Liver (tissue), 3 donors: ENCODE results near the gene PMFBP1.

Experiments
- EGR1 ChIP-seq, 2 donors: IDR thresholded peaks; 2 replicates each; pipeline ENCODE4 v1.6.1; 2016 to 2018; ENCODE audit warnings: antibody characterized with exemption in 2 of 2, low read depth in 2 of 2
- FOXA1 ChIP-seq: IDR thresholded peaks from 2 replicates; pipeline ENCODE4 v1.6.1; 2016; ENCODE audit warnings: antibody characterized with exemption
- GABPA ChIP-seq, 2 donors: IDR thresholded peaks in 1 of 2; conservative IDR thresholded peaks in 1 of 2; 2 replicates each; pipeline ENCODE4 v1.6.1; 2016; ENCODE audit warnings: antibody characterized with exemption in 2 of 2, mild to moderate bottlenecking in 1 of 2, moderate library complexity in 1 of 2
- HNF4G ChIP-seq: IDR thresholded peaks from 2 replicates; pipeline ENCODE4 v1.6.1; 2016; ENCODE audit warnings: antibody characterized with exemption
- RAD21 ChIP-seq, 2 donors: IDR thresholded peaks; 2 replicates each; pipeline ENCODE4 v1.6.1; 2016; ENCODE audit warnings: antibody characterized with exemption in 2 of 2, mild to moderate bottlenecking in 2 of 2
- SP1 ChIP-seq: IDR thresholded peaks from 2 replicates; pipeline ENCODE4 v1.6.1; 2018; ENCODE audit warnings: antibody characterized with exemption, mild to moderate bottlenecking
- TAF1 ChIP-seq: conservative IDR thresholded peaks from 2 replicates; pipeline ENCODE4 v1.6.1; 2016; ENCODE audit warnings: antibody characterized with exemption, mild to moderate bottlenecking
- YY1 ChIP-seq: IDR thresholded peaks from 2 replicates; pipeline ENCODE4 v1.6.1; 2016; ENCODE audit warnings: antibody characterized with exemption, mild to moderate bottlenecking
- TF ChIP-seq, protein P1 (sequence below): IDR thresholded peaks from 2 replicates; pipeline ENCODE4 v1.6.1; 2016; ENCODE audit warnings: antibody characterized with exemption
- TF ChIP-seq, protein P2 (sequence below): IDR thresholded peaks from 2 replicates; pipeline ENCODE4 v1.6.1; 2016; ENCODE audit warnings: antibody characterized with exemption, mild to moderate bottlenecking
- TF ChIP-seq, protein P3 (sequence below): fragments of 150-350 bp; IDR thresholded peaks from 2 replicates; pipeline ENCODE4 v1.5.1; 2017; ENCODE audit warnings: improper control_type of control experiment, low read depth, low read length; ENCODE audit not compliant: missing input control
- TF ChIP-seq, protein P4 (sequence below): IDR thresholded peaks from 2 replicates; pipeline ENCODE4 v1.6.1; 2016; ENCODE audit warnings: antibody characterized with exemption
- donor health status: healthy.
- donor health status: healthy.

DNA sequence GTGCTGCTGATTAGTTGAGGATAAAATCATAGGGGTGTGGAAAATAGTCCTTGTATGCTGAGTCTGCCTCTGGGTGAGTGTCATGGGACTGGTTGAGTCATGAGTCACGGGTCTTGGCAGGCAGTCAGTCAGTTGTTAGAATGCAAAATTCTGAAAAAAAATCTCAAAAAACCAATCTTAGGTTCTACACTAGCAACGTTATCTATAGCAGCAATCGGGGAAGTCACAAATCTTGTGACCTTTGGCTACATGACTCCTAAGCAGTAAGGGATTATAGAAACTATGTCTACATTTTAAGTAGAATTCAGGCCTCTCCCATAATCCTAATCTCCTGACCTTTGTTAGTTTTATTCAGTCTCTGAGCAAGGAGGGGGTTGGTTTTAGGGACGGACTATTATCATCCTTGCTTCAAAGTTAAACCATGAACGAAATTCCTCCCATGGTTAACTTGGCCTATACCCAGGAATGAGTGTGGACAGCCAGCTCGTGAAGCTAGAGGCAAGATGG is 18.0 kb upstream of the PMFBP1 start:
- TF ChIP-seq, protein P1, sequence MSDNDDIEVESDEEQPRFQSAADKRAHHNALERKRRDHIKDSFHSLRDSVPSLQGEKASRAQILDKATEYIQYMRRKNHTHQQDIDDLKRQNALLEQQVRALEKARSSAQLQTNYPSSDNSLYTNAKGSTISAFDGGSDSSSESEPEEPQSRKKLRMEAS = no peak
- TF ChIP-seq, protein P2, sequence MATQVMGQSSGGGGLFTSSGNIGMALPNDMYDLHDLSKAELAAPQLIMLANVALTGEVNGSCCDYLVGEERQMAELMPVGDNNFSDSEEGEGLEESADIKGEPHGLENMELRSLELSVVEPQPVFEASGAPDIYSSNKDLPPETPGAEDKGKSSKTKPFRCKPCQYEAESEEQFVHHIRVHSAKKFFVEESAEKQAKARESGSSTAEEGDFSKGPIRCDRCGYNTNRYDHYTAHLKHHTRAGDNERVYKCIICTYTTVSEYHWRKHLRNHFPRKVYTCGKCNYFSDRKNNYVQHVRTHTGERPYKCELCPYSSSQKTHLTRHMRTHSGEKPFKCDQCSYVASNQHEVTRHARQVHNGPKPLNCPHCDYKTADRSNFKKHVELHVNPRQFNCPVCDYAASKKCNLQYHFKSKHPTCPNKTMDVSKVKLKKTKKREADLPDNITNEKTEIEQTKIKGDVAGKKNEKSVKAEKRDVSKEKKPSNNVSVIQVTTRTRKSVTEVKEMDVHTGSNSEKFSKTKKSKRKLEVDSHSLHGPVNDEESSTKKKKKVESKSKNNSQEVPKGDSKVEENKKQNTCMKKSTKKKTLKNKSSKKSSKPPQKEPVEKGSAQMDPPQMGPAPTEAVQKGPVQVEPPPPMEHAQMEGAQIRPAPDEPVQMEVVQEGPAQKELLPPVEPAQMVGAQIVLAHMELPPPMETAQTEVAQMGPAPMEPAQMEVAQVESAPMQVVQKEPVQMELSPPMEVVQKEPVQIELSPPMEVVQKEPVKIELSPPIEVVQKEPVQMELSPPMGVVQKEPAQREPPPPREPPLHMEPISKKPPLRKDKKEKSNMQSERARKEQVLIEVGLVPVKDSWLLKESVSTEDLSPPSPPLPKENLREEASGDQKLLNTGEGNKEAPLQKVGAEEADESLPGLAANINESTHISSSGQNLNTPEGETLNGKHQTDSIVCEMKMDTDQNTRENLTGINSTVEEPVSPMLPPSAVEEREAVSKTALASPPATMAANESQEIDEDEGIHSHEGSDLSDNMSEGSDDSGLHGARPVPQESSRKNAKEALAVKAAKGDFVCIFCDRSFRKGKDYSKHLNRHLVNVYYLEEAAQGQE = no peak
- TF ChIP-seq, protein P3, sequence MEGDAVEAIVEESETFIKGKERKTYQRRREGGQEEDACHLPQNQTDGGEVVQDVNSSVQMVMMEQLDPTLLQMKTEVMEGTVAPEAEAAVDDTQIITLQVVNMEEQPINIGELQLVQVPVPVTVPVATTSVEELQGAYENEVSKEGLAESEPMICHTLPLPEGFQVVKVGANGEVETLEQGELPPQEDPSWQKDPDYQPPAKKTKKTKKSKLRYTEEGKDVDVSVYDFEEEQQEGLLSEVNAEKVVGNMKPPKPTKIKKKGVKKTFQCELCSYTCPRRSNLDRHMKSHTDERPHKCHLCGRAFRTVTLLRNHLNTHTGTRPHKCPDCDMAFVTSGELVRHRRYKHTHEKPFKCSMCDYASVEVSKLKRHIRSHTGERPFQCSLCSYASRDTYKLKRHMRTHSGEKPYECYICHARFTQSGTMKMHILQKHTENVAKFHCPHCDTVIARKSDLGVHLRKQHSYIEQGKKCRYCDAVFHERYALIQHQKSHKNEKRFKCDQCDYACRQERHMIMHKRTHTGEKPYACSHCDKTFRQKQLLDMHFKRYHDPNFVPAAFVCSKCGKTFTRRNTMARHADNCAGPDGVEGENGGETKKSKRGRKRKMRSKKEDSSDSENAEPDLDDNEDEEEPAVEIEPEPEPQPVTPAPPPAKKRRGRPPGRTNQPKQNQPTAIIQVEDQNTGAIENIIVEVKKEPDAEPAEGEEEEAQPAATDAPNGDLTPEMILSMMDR = no peak
- TF ChIP-seq EGR1 (IDR thresholded peaks at IDR 0.05; ENCODE audit: low read depth in 2 of 2) = no peak
- TF ChIP-seq YY1 = no peak
- no peak for TF ChIP-seq HNF4G
- no peak for TF ChIP-seq RAD21 (IDR thresholded peaks at IDR 0.05)
- TF ChIP-seq SP1 = no peak
- no peak for TF ChIP-seq FOXA1
- no peak for TF ChIP-seq TAF1
- TF ChIP-seq, protein P4, sequence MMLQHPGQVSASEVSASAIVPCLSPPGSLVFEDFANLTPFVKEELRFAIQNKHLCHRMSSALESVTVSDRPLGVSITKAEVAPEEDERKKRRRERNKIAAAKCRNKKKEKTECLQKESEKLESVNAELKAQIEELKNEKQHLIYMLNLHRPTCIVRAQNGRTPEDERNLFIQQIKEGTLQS = no peak
- no peak for TF ChIP-seq GABPA (IDR thresholded peaks at IDR 0.05 in 1 of 2, conservative IDR thresholded peaks at IDR 0.05 in 1 of 2)
